ENCODE measurements around the gene MACROD2. TPM values are rescaled to one million over a fixed set of nuclear protein-coding genes. Genes with fewer than 3 reads are reported as not detected.

Gene MACROD2
- total RNA-seq, 4 donors from 2014 or later: 8.7 to 17.8 (median 10.8) TPM

GRCh38 chr20:15859061-15859460, 1863.7 kb downstream of the MACROD2 start:
- DNase-seq: no peak
- WGBS, 2 donors: 95 to 98% methylated on average over 2 of the region's 2 CpGs
- Histone ChIP-seq H3K4me1 (no peaks in the 10 kb centered on the region), H3K27me3 (no peaks in the 10 kb centered on the region), H3K4me3 (replicated peaks in 1 of 3) (no peak overlapping the region), H3K27ac (no peak overlapping the region), H3K36me3 (no peaks in the 10 kb centered on the region), H3K9me3 (no peaks in the 10 kb centered on the region)
- intact Hi-C loops (cut with DNase I): no loop called here
- no peak for TF ChIP-seq POLR2A (IDR thresholded peaks at IDR 0.05)
- no peak for TF ChIP-seq CTCF (IDR thresholded peaks at IDR 0.05)

- no peak for DNase-seq
- H3K36me3 ChIP-seq: no peaks in the 10 kb centered on the region
- 73 to 78% methylated on average over 2 of the region's 2 CpGs for WGBS, 2 donors
- no peaks in the 10 kb centered on the region for H3K9me3 ChIP-seq
- intact Hi-C loops (cut with DNase I): no loop called here
- no peaks in the 10 kb centered on the region for H3K27me3 ChIP-seq
- H3K27ac ChIP-seq: no peak overlapping the region
- H3K4me3 ChIP-seq (replicated peaks in 1 of 3): no peak overlapping the region
- no peaks in the 10 kb centered on the region for H3K4me1 ChIP-seq
- TF ChIP-seq POLR2A (IDR thresholded peaks at IDR 0.05) (no peak), CTCF (IDR thresholded peaks at IDR 0.05) (no peak)
These were observed 1865.5 kb downstream of the MACROD2 start for GRCh38 chr20:15860850-15861249.

- Histone ChIP-seq H3K4me3 (replicated peaks in 1 of 3) (no peak overlapping the region), H3K4me1 (no peaks in the 10 kb centered on the region), H3K9me3 (no peaks in the 10 kb centered on the region), H3K36me3 (no peaks in the 10 kb centered on the region), H3K27ac (no peak overlapping the region), H3K27me3 (no peaks in the 10 kb centered on the region)
- TF ChIP-seq POLR2A (IDR thresholded peaks at IDR 0.05) (no peak), CTCF (IDR thresholded peaks at IDR 0.05) (no peak)
- intact Hi-C loops (cut with DNase I): no loop called here
- no peak for DNase-seq
- WGBS, 2 donors: 92 to 93% methylated on average over 4 of the region's 4 CpGs
These were observed 1866.9 kb downstream of the MACROD2 start for GRCh38 chr20:15862178-15862577.

GRCh38 chr20:15863735-15864134, 1868.4 kb downstream of the MACROD2 start:
- no peak overlapping the region for H3K27ac ChIP-seq
- TF ChIP-seq POLR2A (IDR thresholded peaks at IDR 0.05): no peak

GRCh38 chr20:15865553-15865952, 1870.2 kb downstream of the MACROD2 start:
- Histone ChIP-seq H3K27me3 (no peaks in the 10 kb centered on the region), H3K36me3 (no peaks in the 10 kb centered on the region), H3K27ac (no peak overlapping the region), H3K4me3 (replicated peaks in 1 of 3) (no peak overlapping the region), H3K9me3 (no peaks in the 10 kb centered on the region), H3K4me1 (no peaks in the 10 kb centered on the region)
- no peak for DNase-seq
- TF ChIP-seq POLR2A (IDR thresholded peaks at IDR 0.05): no peak
- no peak for TF ChIP-seq CTCF (IDR thresholded peaks at IDR 0.05)
- 87 to 88% methylated on average over 2 of the region's 2 CpGs for WGBS, 2 donors
- intact Hi-C loops (cut with DNase I): no loop called here

More at GRCh38 chr20:15863735-15864134, 1868.4 kb downstream of the MACROD2 start:
- Histone ChIP-seq H3K4me3 (replicated peaks in 1 of 3) (no peak overlapping the region), H3K9me3 (no peaks in the 10 kb centered on the region), H3K4me1 (no peaks in the 10 kb centered on the region), H3K36me3 (no peaks in the 10 kb centered on the region), H3K27me3 (no peaks in the 10 kb centered on the region)
- intact Hi-C loops (cut with DNase I): no loop called here
- DNase-seq: no peak
